ENCODE data around the gene NKAIN4.

DNA sequence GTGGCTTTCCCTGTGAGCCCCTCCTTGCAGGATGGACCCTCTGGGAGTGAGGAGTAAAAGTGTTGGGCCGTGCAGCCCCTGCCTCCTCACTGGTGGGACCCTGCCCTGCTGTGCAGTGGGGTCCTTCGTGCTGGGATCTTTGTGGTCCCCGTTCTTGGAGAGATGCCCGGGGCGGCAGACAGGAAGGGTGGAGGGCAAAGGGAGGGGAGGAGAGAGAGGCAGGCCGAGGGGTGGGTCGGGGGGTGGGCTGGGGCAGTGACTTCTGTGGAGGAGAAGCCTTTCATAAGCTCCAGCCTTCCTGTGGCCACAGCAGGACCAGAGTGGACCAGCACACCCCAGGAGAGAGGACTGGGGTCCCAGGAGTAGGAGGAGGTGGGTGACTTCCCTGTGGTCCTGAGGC, 38.6 kb upstream of the NKAIN4 start, which contains the start of gene COL20A1:
- TF ChIP-seq POLR2A (IDR thresholded peaks at IDR 0.05) (no peak), CTCF (IDR thresholded peaks at IDR 0.05) (no peak), EP300 (IDR thresholded peaks at IDR 0.05; ENCODE audit: low read depth) (no peak), POLR2AphosphoS5 (IDR thresholded peaks at IDR 0.05) (no peak)

All from transverse colon (tissue), 4 donors.